ENCODE data around the gene FBXL7. TPM values are rescaled to one million over a fixed set of nuclear protein-coding genes. Genes with fewer than 3 reads are reported as not detected.

Gene FBXL7
- total RNA-seq, 1 donor from 2014 or later: 8.0 TPM

DNA sequence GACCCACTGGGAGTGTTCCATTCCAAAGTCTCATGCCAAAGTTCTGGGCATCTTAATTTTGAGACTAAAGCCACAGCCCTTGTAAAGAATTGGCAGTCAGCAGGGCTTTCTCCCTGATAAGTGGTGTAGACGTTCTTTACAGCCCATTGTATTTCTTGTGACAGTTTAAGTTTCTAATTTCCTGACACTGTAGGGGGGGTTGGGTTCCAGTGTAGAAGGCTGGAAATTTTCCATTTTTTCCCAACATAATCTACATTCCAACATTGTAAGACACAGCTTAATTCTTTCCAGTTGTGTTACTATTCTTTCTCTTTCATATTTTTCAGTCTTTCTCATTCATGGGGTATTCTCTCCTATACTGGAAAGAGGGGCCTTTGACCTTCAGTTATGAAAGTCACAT lies 121.1 kb downstream of the FBXL7 start:
- no peaks in the 10 kb centered on the region for H3K36me3 ChIP-seq
- TF ChIP-seq, protein P1, sequence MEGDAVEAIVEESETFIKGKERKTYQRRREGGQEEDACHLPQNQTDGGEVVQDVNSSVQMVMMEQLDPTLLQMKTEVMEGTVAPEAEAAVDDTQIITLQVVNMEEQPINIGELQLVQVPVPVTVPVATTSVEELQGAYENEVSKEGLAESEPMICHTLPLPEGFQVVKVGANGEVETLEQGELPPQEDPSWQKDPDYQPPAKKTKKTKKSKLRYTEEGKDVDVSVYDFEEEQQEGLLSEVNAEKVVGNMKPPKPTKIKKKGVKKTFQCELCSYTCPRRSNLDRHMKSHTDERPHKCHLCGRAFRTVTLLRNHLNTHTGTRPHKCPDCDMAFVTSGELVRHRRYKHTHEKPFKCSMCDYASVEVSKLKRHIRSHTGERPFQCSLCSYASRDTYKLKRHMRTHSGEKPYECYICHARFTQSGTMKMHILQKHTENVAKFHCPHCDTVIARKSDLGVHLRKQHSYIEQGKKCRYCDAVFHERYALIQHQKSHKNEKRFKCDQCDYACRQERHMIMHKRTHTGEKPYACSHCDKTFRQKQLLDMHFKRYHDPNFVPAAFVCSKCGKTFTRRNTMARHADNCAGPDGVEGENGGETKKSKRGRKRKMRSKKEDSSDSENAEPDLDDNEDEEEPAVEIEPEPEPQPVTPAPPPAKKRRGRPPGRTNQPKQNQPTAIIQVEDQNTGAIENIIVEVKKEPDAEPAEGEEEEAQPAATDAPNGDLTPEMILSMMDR (IDR thresholded peaks at IDR 0.05): no peak
- ATAC-seq: no peak
- no peaks in the 10 kb centered on the region for H3K4me1 ChIP-seq
- DNase-seq: no peak
- intact Hi-C loops (cut with DNase I): no loop called here
- no peak overlapping the region for H3K4me3 ChIP-seq
- no peaks in the 10 kb centered on the region for H3K27me3 ChIP-seq (ENCODE audit: low read depth)
- no peaks in the 10 kb centered on the region for H3K9me3 ChIP-seq
- no peak overlapping the region for H3K27ac ChIP-seq

DNA sequence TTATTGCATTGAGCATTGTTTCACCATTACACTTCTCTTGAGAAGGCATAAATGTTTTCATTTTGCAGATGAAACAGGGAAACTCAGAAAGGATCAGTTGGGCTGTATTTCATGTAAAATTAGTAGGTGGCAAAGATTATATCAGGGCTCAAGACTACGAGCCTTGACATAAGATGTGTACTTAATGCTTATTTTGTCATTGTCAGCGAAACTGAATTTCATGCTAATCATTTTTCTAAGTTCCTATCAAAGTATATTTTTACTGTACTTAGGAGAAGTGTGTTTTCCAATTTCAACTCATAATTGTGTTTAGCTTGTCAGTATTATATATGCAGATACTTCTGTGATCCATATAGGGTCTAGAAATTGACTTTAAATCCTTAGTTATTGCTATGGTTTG lies 123.8 kb downstream of the FBXL7 start:
- no peak for DNase-seq
- Histone ChIP-seq H3K27ac (no peak overlapping the region), H3K4me3 (no peak overlapping the region), H3K4me1 (no peaks in the 10 kb centered on the region), H3K9me3 (no peaks in the 10 kb centered on the region), H3K36me3 (no peaks in the 10 kb centered on the region), H3K27me3 (ENCODE audit: low read depth) (no peaks in the 10 kb centered on the region)
- ATAC-seq: no peak
- TF ChIP-seq, protein P1 (IDR thresholded peaks at IDR 0.05): no peak
- intact Hi-C loops (cut with DNase I): no loop called here

DNA sequence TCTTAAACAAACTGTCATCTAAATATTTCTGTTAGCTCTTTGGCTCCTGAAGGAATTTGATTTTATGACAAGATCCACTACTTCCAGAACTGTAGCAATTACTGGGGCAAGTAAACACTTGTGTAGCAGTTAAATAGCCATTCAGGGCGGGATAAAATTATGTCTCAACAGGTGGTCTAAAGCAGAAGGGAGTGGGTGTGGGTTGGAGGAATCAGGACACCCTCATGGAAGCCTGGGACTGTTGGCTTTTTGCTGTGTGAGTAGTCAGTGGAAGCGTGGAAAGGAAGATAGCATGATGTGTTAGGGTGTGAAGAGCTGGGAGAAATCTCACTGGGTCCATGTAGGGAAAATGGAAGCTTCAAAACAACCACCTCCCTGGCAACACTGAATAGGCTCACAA lies 127.1 kb downstream of the FBXL7 start:
- TF ChIP-seq, protein P1 (IDR thresholded peaks at IDR 0.05): no peak
- Histone ChIP-seq H3K4me1 (no peaks in the 10 kb centered on the region), H3K4me3 (no peak overlapping the region), H3K27ac (no peak overlapping the region), H3K27me3 (ENCODE audit: low read depth) (no peaks in the 10 kb centered on the region), H3K36me3 (no peaks in the 10 kb centered on the region), H3K9me3 (no peaks in the 10 kb centered on the region)
- ATAC-seq (no peak), DNase-seq (no peak)
- intact Hi-C loops (cut with DNase I): no loop called here

DNA sequence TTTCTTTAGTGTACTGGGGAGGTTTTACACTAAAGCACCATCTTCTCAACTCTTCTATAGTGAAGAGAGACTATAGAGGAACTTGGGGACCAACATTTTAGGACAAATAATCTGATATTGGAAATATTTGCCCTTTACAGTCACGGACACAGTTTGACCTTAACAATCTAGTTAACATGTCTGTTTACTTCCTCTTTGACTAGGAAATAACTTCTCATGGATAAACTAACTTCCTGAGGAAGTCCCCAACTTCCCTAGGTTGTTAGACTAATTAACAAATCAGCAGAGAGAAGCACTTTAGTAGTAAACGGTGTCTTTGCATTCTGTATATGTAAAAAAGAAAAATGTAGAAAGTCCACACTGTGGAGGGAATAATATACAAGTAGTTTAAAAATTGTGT lies 127.7 kb downstream of the FBXL7 start:
- no peaks in the 10 kb centered on the region for H3K36me3 ChIP-seq
- no peak for DNase-seq
- no peaks in the 10 kb centered on the region for H3K9me3 ChIP-seq
- no peak overlapping the region for H3K27ac ChIP-seq
- H3K4me3 ChIP-seq: no peak overlapping the region
- intact Hi-C loops (cut with DNase I): no loop called here
- no peak for ATAC-seq
- no peaks in the 10 kb centered on the region for H3K27me3 ChIP-seq (ENCODE audit: low read depth)
- TF ChIP-seq, protein P1 (IDR thresholded peaks at IDR 0.05): no peak
- H3K4me1 ChIP-seq: no peaks in the 10 kb centered on the region

DNA sequence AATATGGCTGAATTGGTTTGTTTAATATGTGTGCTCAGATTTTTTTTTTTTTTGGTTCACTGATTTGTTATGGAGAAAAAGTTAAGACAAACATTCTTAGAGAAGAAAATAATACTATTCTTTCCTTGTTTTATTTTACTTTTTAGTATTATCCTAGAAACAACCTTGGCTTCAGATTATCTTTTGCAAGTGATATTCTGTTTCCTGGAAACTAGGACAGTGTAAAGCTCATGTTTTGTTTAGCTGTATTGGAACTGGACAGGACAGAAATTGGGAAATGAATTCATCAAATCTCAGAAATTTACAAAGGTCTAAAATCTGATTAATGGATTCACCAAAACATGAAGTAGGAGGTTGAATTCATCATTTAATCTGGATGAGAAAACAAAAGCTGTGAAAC lies 130.5 kb downstream of the FBXL7 start:
- no peak for ATAC-seq
- DNase-seq: no peak
- Histone ChIP-seq H3K27ac (no peak overlapping the region), H3K9me3 (no peaks in the 10 kb centered on the region), H3K4me3 (no peak overlapping the region), H3K36me3 (no peaks in the 10 kb centered on the region), H3K27me3 (ENCODE audit: low read depth) (no peaks in the 10 kb centered on the region), H3K4me1 (no peaks in the 10 kb centered on the region)
- intact Hi-C loops (cut with DNase I): no loop called here
- TF ChIP-seq, protein P1 (IDR thresholded peaks at IDR 0.05): no peak

Data from lower lobe of right lung (tissue), 2 donors.